ENCODE results near the gene TST. TPM values are rescaled to one million over a fixed set of nuclear protein-coding genes. Genes with fewer than 3 reads are reported as not detected.

The TST gene
- total and polyA plus RNA-seq, 2 donors (not counting 1 experiment from before 2014, with no cell fraction given), result 12.7 to 21.6 TPM

DNA sequence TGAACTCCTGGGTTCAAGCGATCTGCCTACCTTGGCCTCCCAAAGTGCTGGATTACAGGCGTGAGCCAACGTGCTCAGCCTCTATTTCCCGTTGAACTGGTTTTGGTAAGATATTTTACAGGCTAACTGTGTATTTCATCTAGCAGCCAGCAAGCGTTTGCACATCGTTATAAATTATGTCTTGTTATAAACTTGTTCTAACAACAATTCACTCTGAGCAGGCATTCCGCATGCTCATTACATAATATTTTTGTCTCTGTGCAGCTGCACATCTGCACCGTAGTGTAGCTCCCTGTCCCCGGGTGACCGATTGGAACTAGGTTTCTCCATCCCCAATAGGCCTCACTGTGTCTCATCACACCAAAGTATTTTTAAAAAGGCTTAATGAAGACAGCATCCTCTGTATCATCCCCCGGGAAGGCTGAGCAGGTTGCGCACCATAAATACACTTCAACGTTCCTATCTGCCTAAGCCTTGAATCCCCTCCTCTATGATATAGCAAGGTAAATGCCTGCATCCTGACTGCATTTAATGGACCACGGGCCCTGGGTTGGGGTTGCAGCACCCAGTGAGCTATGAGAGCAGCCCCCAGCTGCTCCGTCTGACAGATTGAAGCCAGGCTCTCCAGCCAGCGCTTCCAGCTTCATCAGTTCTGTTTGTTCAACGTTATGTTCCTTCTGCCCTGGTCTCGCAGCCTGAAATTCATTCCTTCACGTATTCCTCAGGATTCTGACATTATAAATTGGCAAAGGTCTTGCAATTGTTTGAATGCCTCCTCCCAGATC lies 47.7 kb downstream of the TST start:
- no peaks in the 10 kb centered on the region for H4K20me1 ChIP-seq (ENCODE audit: control insufficient read depth, extremely low read depth, insufficient read depth, low read length)
- no peak overlapping the region for H3K4me3 ChIP-seq (replicated peaks in 1 of 4; ENCODE audit: control extremely low read depth in 1 of 4, insufficient read depth in 1 of 4, low read depth in 3 of 4, low read length in 4 of 4)
- no peaks in the 10 kb centered on the region for H3K79me2 ChIP-seq (ENCODE audit: control insufficient read depth, insufficient read depth, low read length)
- H3K9ac ChIP-seq (ENCODE audit: insufficient read depth, low read length), result no peak overlapping the region
- H2AFZ ChIP-seq (ENCODE audit: low read length), result no peak overlapping the region
- no peaks in the 10 kb centered on the region for H3K36me3 ChIP-seq (ENCODE audit: control insufficient read depth, insufficient read depth, low read length)
- H3K27ac ChIP-seq (ENCODE audit: insufficient read depth, low read length), result no peak overlapping the region
- TF ChIP-seq, protein P1, sequence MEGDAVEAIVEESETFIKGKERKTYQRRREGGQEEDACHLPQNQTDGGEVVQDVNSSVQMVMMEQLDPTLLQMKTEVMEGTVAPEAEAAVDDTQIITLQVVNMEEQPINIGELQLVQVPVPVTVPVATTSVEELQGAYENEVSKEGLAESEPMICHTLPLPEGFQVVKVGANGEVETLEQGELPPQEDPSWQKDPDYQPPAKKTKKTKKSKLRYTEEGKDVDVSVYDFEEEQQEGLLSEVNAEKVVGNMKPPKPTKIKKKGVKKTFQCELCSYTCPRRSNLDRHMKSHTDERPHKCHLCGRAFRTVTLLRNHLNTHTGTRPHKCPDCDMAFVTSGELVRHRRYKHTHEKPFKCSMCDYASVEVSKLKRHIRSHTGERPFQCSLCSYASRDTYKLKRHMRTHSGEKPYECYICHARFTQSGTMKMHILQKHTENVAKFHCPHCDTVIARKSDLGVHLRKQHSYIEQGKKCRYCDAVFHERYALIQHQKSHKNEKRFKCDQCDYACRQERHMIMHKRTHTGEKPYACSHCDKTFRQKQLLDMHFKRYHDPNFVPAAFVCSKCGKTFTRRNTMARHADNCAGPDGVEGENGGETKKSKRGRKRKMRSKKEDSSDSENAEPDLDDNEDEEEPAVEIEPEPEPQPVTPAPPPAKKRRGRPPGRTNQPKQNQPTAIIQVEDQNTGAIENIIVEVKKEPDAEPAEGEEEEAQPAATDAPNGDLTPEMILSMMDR (conservative IDR thresholded peaks at IDR 0.05 in 1 of 2, IDR thresholded peaks at IDR 0.05 in 1 of 2; ENCODE audit: low read depth in 1 of 2, low read length in 2 of 2), result no peak
- no peak for TF ChIP-seq EZH2 (IDR thresholded peaks at IDR 0.05; ENCODE audit: low read length, missing control alignments)
- no peak overlapping the region for H3K4me2 ChIP-seq (ENCODE audit: extremely low read depth, insufficient read depth, low read length)
- no peaks in the 10 kb centered on the region for H3K4me1 ChIP-seq (ENCODE audit: control insufficient read depth, extremely low read depth, insufficient read depth, low read length)
- no peaks in the 10 kb centered on the region for H3K9me3 ChIP-seq (ENCODE audit: control insufficient read depth, insufficient read depth, low read depth, low read length)
- DNase-seq (ENCODE audit: low read depth in 2 of 2), result no peak
- H3K27me3 ChIP-seq (ENCODE audit: control insufficient read depth, insufficient read depth, low read length), result no peaks in the 10 kb centered on the region

DNA sequence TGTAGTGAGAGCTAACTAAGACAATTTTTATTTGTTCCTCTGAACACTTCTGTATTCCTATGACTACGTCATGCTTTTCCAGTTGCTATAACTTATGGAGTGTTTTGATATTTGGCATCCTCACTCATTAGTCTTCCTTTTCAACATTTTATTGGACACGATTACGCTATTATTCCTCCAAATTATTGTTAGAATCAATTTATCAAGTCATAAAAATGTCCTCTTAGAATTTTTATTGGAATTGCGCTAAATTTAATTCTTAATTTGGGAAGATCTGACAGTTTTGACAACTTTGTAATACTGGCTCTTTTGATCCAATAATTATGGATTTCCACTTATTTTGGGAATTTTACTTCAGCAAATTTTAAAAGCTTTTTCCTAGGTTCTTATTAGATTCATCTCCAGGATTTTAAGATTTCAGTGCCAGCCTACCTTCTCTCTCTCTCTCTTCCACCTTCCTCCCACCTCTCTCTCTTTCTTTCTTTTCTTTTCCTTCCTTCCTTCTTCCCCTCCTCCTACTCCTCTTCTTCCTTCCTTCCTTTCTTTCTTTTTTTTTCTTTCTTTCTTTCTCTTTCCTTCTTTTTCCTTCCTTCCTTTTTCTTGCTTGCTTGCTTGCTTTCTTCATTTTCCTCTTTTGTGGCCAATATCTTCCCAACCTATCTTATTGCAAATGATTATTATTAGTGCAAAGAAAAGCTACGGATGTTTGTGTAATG lies 50.8 kb downstream of the TST start:
- no peak overlapping the region for H3K27ac ChIP-seq (ENCODE audit: insufficient read depth, low read length)
- no peak overlapping the region for H3K9ac ChIP-seq (ENCODE audit: insufficient read depth, low read length)
- no peaks in the 10 kb centered on the region for H3K4me1 ChIP-seq (ENCODE audit: control insufficient read depth, extremely low read depth, insufficient read depth, low read length)
- H3K36me3 ChIP-seq (ENCODE audit: control insufficient read depth, insufficient read depth, low read length), result no peaks in the 10 kb centered on the region
- H3K4me3 ChIP-seq (replicated peaks in 1 of 4; ENCODE audit: control extremely low read depth in 1 of 4, insufficient read depth in 1 of 4, low read depth in 3 of 4, low read length in 4 of 4), result no peak overlapping the region
- DNase-seq (ENCODE audit: low read depth in 2 of 2), result no peak
- H4K20me1 ChIP-seq (ENCODE audit: control insufficient read depth, extremely low read depth, insufficient read depth, low read length), result no peaks in the 10 kb centered on the region
- no peaks in the 10 kb centered on the region for H3K79me2 ChIP-seq (ENCODE audit: control insufficient read depth, insufficient read depth, low read length)
- H3K27me3 ChIP-seq (ENCODE audit: control insufficient read depth, insufficient read depth, low read length), result no peaks in the 10 kb centered on the region
- H3K4me2 ChIP-seq (ENCODE audit: extremely low read depth, insufficient read depth, low read length), result no peak overlapping the region
- no peaks in the 10 kb centered on the region for H3K9me3 ChIP-seq (ENCODE audit: control insufficient read depth, insufficient read depth, low read depth, low read length)
- H2AFZ ChIP-seq (ENCODE audit: low read length), result no peak overlapping the region
- TF ChIP-seq EZH2 (IDR thresholded peaks at IDR 0.05; ENCODE audit: low read length, missing control alignments), result no peak
- TF ChIP-seq, protein P1 (conservative IDR thresholded peaks at IDR 0.05 in 1 of 2, IDR thresholded peaks at IDR 0.05 in 1 of 2; ENCODE audit: low read depth in 1 of 2, low read length in 2 of 2), result no peak

DNA sequence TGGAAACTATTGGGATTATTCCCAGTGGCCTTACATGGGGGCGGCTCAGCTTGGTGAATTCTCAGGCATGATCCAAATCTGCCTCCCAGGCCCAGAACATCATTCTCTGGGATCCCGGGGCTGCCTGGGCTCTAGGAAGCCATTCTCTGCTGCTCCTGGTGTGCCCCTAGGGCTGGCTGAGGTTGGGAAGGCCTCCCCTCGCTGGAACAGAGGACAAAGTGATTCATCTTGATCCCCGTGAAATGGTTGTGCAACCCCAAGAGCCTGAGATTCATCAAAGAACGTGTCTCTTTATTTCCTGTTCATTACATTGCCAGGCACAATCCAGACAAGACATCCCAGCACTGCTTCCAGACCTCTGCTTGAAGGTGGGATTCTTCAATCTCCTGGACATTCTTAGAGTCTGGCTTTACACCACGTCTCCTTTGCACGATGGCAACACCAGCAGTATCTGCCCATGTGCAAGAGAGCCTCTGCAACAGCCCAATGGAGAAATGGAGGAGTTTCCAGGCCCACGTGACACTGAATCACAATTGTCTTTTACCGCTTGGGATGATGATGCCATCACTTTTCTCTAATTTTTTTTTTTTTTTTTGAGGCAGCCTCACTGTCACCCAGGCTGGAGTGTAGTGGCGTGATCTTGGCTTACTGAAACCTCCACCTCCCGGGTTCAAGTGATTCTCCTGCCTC lies 52.3 kb downstream of the TST start:
- Histone ChIP-seq H3K4me2 (ENCODE audit: extremely low read depth, insufficient read depth, low read length) (no peak overlapping the region), H3K79me2 (ENCODE audit: control insufficient read depth, insufficient read depth, low read length) (no peaks in the 10 kb centered on the region), H3K9me3 (ENCODE audit: control insufficient read depth, insufficient read depth, low read depth, low read length) (no peaks in the 10 kb centered on the region), H3K36me3 (ENCODE audit: control insufficient read depth, insufficient read depth, low read length) (no peaks in the 10 kb centered on the region), H2AFZ (ENCODE audit: low read length) (no peak overlapping the region), H3K4me3 (replicated peaks in 1 of 4; ENCODE audit: control extremely low read depth in 1 of 4, insufficient read depth in 1 of 4, low read depth in 3 of 4, low read length in 4 of 4) (no peak overlapping the region), H3K4me1 (ENCODE audit: control insufficient read depth, extremely low read depth, insufficient read depth, low read length) (no peaks in the 10 kb centered on the region), H4K20me1 (ENCODE audit: control insufficient read depth, extremely low read depth, insufficient read depth, low read length) (no peaks in the 10 kb centered on the region), H3K9ac (ENCODE audit: insufficient read depth, low read length) (no peak overlapping the region), H3K27ac (ENCODE audit: insufficient read depth, low read length) (no peak overlapping the region), H3K27me3 (ENCODE audit: control insufficient read depth, insufficient read depth, low read length) (no peaks in the 10 kb centered on the region)
- TF ChIP-seq, protein P1 (conservative IDR thresholded peaks at IDR 0.05 in 1 of 2, IDR thresholded peaks at IDR 0.05 in 1 of 2; ENCODE audit: low read depth in 1 of 2, low read length in 2 of 2), result no peak
- TF ChIP-seq EZH2 (IDR thresholded peaks at IDR 0.05; ENCODE audit: low read length, missing control alignments), result no peak
- DNase-seq (ENCODE audit: low read depth in 2 of 2), result no peak

Measured in fibroblast of lung (primary cell).